Measurements from ENCODE around the gene PNN.
"Not testable (repeated sequence)": the region's sequence is repeated elsewhere in the genome, so short reads cannot be mapped to it uniquely, and the experiment has no call there.

Gene PNN

DNA sequence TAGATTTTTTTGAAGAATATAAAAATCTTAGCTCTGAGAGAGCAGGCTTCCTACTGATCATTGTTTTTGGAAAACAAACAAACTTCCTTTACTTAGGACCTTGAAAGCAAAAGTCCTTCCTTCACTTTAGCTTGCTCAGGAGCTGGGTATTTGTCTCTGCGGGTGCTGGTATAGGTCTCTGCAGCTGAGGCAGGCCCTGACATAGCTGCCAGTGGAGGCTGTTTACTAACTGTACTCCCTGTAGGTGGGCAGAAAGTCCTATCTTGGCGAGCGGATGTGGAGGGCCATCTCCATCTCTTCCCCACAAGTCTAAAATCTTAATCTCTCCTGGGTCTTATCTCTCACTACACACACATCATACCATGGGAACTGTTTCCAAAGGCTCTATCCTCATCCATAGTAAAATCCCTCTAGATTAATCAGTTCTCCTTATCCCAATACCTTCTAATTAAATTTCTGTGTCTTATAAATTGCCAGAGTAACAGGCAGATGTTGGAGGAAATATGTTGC lies 54.6 kb downstream of the PNN start:
- DNase-seq (ENCODE audit: low spot score): no peak

DNA sequence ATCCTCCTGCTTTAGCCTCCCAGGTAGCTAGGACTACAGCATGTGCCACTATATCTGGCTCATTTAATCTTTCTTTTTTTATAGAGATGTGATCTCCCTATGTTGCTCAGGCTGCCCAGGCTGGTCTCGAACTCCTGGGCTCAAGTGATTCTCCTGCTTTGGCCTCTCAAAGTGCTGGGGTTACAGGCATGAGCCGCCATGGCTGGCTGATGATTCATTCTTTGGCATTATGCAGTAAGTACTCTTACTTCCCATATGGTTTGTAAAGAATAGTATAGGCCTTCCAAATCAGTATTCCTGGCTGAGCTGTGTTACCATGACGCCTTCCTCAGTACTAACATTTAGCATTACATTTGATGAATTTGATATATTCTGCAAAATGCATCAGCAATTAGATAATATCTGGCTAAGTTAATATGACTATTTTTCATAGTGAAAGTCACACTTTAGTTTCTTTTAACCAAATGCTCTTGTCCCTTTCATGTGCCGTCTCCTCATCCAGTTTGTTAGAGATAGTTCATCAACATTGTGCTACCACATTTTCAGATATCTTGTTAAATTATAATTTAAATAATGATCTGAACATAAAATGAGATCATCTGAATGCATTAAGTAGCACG lies 55.5 kb downstream of the PNN start:
- DNase-seq (ENCODE audit: low spot score): no peak

DNA sequence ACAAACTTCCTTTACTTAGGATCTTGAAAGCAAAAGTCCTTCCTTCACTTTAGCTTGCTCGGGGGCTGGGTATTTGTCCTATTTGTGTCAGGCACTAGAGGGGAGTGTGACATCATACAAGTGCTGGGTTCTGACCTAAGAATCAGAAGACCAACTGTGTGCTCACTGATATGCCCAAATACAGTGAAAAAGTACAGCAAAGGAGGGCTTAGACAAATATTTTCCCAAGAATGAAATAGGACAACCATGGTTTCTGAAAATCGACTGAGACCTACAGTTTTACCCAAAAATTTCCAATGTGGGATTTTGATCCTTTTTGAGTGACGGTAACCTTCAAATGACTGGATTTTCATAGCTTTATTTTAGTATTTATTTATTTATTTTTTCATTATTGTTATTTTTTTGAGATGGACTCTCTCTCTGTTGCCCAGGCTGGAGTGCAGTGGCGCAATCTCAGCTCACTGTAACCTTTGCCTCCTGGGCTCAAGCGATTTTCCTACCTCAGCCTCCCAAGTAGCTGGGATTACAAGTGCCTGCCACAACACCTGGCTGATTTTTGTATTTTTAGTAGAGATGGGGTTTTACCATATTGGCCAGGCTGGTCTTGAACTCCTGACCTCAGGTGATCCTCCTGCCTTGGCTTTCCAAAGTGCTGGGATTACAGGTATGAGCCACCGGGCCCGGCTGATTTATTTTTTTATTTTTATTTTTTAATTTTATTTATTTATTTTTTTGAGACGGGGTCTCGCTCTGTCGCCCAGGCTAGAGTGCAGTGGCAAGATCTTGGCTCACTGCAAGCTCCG lies 56.9 kb downstream of the PNN start:
- not testable (repeated sequence) for DNase-seq (ENCODE audit: low spot score)

Data from HuH-7.5 (cell line).